ENCODE data around the gene FAM222A.

- no peak for TF ChIP-seq CTCF (IDR thresholded peaks at IDR 0.05; ENCODE audit: insufficient read depth, low read length)
- no peak for TF ChIP-seq GABPA (IDR thresholded peaks at IDR 0.05; ENCODE audit: low read depth)
- TF ChIP-seq POLR2AphosphoS5 (IDR thresholded peaks at IDR 0.05; ENCODE audit: low read depth), result no peak
- TF ChIP-seq REST (IDR thresholded peaks at IDR 0.05; ENCODE audit: insufficient replicate concordance, low read depth), result no peak
- TF ChIP-seq SPI1 (IDR thresholded peaks at IDR 0.05; ENCODE audit: borderline replicate concordance, low read depth), result no peak
Measured at GRCh38 chr12:109778684-109779083, 65.1 kb downstream of the FAM222A start.
